GM06990 (cell line): Measurements from ENCODE around the gene GFPT1.

Source experiments
- DNase-seq: peaks from one replicate; pipeline ENCODE4 v3.0.0-alpha.2; 2011; ENCODE audit not compliant: insufficient read length; ENCODE audit errors: extremely low read depth
- H3K27me3 ChIP-seq: replicated peaks from 2 replicates; pipeline ENCODE4 v1.6.0; 2011; ENCODE audit warnings: low read length; ENCODE audit not compliant: control insufficient read depth, insufficient read depth
- H3K36me3 ChIP-seq: 2 replicates; pipeline ENCODE4 v1.5.1; 2011; ENCODE audit warnings: low read length; ENCODE audit not compliant: control insufficient read depth, insufficient read depth
- H3K4me3 ChIP-seq: replicated peaks from 2 replicates; pipeline ENCODE4 v1.5.1; 2011; ENCODE audit warnings: low read depth, mild to moderate bottlenecking, control low read depth, low read length
- TF ChIP-seq, protein P1 (sequence below): IDR thresholded peaks from 2 replicates; pipeline ENCODE4 v1.5.1; 2011; ENCODE audit warnings: low read length, control low read depth, mild to moderate bottlenecking, inconsistent platforms; ENCODE audit not compliant: insufficient read depth, poor library complexity, severe bottlenecking

Gene GFPT1

DNA sequence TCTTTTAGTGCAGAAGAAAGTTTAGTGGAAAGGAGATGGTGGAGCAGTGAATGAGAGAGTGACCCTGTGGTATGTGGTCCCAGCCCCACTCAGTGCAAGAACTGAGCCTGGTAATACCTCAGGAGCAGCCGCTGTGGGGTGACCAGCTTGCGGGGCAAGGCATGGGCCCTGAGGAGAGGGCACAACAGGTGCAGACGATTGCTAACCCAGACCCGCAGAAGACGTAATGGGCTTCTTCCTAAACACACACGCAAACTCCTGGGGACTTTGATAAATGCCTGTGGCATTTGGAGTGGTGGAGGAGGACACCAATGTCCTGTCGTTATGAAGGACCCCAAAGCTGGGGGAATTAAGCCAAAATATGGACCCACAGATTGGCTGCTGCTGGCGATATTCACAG is 78.7 kb downstream of the GFPT1 start:
- no peak for DNase-seq
- TF ChIP-seq, protein P1, sequence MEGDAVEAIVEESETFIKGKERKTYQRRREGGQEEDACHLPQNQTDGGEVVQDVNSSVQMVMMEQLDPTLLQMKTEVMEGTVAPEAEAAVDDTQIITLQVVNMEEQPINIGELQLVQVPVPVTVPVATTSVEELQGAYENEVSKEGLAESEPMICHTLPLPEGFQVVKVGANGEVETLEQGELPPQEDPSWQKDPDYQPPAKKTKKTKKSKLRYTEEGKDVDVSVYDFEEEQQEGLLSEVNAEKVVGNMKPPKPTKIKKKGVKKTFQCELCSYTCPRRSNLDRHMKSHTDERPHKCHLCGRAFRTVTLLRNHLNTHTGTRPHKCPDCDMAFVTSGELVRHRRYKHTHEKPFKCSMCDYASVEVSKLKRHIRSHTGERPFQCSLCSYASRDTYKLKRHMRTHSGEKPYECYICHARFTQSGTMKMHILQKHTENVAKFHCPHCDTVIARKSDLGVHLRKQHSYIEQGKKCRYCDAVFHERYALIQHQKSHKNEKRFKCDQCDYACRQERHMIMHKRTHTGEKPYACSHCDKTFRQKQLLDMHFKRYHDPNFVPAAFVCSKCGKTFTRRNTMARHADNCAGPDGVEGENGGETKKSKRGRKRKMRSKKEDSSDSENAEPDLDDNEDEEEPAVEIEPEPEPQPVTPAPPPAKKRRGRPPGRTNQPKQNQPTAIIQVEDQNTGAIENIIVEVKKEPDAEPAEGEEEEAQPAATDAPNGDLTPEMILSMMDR = no peak
- H3K27me3 ChIP-seq = no peaks in the 10 kb centered on the region; the same call in 1 of the 2 replicates
- no peaks in the 10 kb centered on the region for H3K36me3 ChIP-seq
- H3K4me3 ChIP-seq = no peak overlapping the region

DNA sequence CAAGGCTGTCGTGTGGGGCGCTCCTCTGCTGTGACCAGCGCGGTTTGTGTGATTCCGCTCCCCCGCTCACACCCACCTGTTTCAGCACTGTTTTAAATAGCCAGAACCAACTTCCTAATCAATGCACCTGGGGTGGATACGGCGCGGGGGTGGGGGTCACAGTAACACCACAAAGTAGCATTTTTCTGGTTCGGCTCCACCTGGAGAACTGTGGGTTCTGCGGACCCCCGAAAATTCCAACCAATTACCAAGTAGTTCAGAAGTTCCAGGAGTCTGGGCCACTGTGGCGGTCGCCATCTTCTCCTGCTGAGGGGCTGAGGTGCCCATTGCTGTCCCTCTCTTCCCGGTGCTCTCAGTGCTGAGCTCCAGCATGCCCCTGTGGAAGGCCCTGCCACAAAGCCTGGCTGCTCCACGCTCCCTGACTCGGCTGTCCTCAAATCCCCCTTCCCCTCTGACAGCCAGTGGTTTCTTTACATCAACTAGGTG is 79.4 kb downstream of the GFPT1 start:
- DNase-seq = no peak
- Histone ChIP-seq H3K27me3 (no peaks in the 10 kb centered on the region; the same call in 1 of the 2 replicates), H3K36me3 (no peaks in the 10 kb centered on the region), H3K4me3 (no peak overlapping the region)
- TF ChIP-seq, protein P1 = no peak

DNA sequence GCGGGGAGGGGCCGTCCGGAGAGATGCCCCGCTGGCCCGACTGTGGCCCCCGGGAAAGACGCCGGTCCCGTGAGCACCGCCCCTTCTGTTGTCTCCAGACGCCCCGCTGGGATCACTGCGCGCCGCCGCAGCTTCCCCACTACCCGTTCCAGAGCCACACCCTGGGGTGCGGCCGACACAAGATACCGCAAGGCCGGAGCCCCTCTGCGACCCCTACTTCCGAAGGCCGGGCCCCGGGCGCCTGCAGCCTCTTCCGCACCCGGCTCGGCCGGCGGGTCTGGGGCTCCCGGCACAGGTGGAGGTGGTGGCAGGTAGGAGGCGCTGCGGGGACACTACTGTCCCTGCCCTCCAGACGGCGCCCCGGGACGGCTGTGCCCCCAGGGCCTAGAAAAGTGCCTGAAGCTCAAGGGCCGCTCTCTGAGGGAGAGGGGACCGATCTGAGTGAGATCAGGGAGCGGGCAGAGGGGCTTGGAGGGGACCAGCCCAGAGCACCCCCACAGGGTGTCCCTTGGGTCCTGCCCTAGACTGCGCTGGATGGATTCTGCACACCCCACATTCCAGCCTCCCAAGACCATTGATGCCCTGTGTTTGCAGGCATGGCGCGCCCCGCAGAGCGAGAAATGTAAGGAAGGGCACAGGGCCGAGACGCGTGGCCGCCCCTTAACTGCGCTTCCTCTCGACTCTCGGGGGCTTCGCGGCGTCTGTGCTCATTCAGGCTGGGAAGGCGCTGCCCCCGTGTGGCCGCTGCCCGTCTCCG is 80.0 kb downstream of the GFPT1 start:
- Histone ChIP-seq H3K27me3 (no peaks in the 10 kb centered on the region; the same call in 1 of the 2 replicates), H3K4me3 (peak overlapping the region; percentile 29), H3K36me3 (no peaks in the 10 kb centered on the region)
- TF ChIP-seq, protein P1 = peak; percentile 91
- peak; percentile 81 for DNase-seq

DNA sequence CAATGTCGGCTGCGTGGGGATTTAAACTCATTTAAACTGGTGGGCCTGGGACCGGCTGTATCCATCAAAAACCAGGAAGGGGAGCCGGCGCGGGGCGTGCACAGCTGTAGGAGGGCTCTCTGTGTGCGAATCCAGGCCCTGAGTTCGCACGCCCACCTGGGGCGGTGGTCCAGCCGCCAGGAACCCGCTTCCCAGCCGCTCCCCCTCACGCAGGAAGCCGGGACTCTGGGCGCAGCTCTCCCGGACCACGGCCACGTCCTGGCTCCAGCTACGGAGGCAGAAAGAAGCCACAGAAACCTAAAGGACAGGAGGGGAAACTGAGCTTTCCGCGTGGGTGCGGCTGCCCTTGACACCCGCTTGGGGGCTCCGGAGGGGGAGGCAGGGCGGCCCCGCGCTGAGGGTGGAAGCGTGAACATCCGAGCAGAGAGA is 80.6 kb downstream of the GFPT1 start:
- no peak for DNase-seq
- Histone ChIP-seq H3K4me3 (peak overlapping the region; percentile 29), H3K36me3 (no peaks in the 10 kb centered on the region), H3K27me3 (no peaks in the 10 kb centered on the region; the same call in 1 of the 2 replicates)
- TF ChIP-seq, protein P1 = no peak

DNA sequence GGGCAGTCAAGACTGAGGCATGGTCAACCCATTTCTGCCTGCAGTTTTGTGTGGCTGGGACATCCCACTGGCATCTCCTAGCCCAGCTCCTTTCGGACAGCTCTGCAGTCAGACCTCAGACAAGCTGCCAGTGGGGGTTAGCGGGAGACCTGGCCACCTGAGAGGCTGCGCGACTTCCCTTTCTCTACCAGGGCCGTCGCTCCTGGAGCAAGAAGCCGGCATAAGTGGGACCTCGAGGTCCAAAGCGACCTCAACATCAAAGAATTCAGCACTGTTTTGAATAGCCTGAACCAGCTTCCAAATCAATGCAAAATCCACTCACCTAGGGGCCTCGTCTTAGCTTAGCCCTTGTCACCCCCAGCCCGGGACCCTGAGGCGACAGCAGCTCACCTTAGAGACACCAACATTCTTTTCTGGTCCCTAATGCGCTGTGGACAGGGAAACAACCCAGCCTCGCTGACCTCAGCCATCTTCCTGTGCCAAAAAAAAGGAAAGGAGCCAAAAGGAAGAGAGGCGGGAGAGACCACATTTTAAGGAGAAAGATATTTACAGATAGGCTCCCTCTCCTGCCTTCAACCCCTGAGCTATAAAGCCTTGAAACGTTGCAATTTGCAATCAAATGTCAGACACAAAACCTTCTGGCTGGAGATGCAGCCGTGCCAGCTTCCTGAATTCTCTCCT is 81.2 kb downstream of the GFPT1 start:
- H3K36me3 ChIP-seq = no peaks in the 10 kb centered on the region
- no peaks in the 10 kb centered on the region; the same call in 1 of the 2 replicates for H3K27me3 ChIP-seq
- TF ChIP-seq, protein P1 = no peak
- H3K4me3 ChIP-seq = no peak overlapping the region
- no peak for DNase-seq
